PC-3 (cell line): Measurements from ENCODE around the gene SCUBE1.

Experiments used
- CTCF ChIP-seq: fragments of 300-600 bp; sonication (generic); conservative IDR thresholded peaks from 2 replicates; pipeline ENCODE4 v1.5.1; 2017; ENCODE audit warnings: antibody characterized with exemption, low read depth, mild to moderate bottlenecking, low read length
- EZH2phosphoT487 ChIP-seq: fragments of 300-600 bp; sonication (generic); IDR thresholded peaks from 2 replicates; pipeline ENCODE4 v1.6.1; 2018; ENCODE audit warnings: mild to moderate bottlenecking, antibody characterized with exemption, low read length, borderline replicate concordance

- TF ChIP-seq CTCF = no peak
- TF ChIP-seq EZH2phosphoT487 = no peak
Measured at GRCh38 chr22:43213051-43213450, 130.1 kb downstream of the SCUBE1 start.
